ENCODE data around the gene HUS1B.
"Not testable (repeated sequence)": the region's sequence is repeated elsewhere in the genome, so short reads cannot be mapped to it uniquely, and the experiment has no call there.

Gene HUS1B

DNA sequence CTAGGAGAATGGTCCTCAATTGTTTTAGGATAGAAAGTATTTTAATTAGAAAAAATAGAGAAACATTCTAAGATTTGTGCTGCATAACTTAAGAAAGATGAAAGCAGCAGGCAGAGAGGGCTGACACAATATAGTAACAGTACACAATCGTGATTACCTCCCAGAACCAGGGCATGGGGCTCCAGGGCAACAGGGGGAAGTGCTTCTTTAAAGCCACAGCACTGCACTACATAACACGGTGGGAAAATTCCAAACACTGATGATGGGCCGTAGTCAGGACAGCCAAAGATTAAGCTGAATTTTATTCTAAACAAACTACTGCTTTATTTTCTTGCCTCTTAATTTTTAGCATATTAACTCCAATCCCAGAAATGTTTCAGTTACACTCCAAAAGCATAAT is 21.6 kb upstream of the HUS1B start:
- DNase-seq, result no peak

DNA sequence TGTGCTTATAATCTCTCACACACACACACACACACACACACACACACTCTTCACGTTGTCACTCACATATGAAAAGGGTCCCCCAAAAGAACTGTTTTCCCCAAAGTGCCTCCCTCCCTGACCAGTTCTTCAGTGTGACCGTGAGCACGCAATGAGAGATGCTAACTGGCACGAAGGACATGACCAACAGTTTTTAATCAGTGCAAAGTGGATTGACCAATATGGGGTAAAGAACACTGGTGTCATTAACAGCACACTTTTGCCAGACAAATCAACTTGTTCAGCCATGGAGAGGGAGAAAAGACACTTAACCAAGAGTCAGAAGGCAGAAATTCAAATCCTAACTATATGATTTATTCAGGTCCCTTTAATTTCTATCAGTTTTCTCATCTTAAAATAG is 21.0 kb upstream of the HUS1B start:
- DNase-seq, result no peak

DNA sequence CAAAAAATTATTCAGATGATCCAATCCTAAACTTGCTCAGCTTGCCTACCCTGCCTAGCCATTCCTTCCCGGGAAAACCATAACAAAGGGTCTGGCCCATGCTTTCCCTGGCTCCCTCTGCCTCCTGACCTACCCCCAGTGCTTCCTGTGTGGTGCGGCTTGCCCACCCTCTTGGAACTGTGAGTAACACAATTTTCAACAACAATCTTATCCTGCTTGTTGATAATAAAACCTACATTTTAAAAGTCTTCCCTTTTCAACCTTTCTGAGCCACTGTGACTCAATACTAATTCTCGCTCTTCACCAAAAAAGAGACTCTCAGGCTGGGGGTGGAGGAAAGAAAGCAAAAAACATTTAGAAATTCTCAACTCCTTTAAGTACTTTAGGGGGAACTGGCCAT is 18.1 kb upstream of the HUS1B start:
- no peak for DNase-seq

DNA sequence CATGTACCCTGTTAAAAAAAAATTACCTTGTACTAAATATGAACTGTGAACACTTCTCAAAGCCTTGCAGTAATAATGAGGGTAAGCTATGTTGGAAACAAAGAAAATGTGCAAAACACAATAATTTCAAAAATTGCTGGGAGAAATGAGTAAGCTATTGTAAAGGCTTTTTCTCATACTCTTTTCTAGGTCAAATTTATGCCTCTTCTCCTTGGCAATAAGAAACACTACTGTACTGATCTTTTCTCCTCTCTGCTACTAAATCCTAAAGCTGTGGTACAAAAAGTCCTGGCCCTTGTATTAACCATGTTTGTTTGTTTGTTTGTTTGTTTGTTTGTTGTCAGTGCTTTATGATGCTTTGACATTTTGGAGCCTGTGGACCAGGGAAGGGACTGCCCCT is 17.5 kb upstream of the HUS1B start:
- no peak for DNase-seq

DNA sequence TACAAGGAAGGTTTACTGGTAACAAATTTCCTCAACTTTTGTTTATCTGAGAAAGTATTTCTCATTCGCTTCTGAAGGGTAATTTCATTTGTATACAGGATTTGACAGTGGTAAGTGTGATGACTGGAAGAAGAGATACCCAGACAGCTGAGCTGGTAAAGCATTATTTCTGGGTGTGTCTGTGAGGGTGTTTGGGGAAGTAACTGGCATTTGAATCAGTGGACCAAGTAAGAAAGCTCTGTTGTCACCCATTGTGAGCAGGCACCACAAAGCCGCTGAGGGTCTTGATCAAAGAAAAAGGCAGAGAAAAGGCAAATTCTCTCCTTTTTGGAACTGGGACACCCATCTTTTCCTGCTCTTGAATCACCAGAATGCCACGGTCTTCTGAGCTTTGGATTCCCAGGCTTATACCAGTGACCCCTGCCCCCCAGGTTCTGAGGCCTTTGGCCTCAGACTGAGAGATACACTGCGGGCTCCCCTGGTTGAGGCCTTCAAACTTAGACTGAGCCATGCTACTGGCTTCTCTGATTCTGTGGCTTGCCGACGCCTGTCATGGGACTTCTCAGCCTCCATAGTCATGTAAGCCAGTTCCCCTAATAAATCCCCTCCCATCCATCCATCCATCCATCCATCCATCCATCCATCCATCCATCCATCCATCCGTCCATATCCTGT is 10.5 kb upstream of the HUS1B start:
- no peak for DNase-seq

DNA sequence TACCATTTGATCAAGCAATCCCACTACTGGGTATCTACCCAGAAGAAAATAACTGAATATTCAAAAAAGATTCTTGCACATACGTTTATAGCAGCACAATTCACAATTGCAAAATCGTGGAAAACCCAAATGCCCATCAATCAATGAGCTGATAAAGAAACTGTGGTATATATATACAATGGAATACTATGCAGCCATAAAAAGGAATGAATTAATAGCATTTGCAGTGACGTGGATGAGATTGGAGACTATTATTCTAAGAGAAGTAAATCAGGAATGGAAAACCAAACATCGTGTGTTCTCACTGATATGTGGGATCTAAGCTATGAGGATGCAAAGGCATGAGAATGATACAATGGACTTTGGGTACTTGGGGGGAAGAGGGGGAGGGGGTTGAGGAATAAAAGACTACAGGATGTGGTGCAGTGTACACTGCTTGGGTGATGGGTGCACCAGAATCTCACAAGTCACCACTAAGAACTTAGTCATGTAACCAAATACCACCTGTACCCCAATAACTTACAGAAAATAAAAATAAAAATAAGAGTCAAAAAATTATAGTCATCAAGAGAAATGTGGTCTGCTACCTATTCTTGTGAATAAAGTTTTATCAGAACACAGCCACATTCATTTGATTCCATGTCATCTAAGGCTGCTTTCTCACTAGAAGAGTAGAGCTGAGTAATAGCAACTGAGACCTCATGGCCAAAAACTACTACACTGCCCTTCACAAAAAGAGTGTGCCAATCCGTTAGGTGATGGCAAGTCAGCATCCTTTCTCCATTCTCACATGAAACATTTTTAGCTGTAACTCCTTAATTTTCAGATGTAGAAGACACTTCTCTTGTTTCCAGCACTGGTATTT is 8.7 kb upstream of the HUS1B start:
- no peak for DNase-seq

DNA sequence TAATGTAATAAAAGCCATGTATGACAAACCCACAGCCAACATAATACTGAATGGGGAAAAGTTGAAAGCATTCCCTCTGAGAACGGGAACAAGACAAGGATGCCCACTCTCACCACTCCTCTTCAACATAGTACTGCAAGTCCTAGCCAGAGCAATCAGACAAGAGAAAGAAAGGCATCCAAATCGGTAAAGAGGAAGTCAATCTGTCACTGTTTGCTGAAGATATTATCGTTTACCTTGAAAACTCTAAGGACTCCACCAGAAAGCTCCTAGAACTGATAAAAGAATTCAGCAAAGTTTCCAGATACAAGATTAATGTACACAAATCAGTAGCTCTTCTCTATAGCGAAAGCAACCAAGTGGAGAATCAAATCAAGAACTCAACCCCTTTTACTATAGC is 6.9 kb upstream of the HUS1B start:
- DNase-seq, result not testable (repeated sequence)

DNA sequence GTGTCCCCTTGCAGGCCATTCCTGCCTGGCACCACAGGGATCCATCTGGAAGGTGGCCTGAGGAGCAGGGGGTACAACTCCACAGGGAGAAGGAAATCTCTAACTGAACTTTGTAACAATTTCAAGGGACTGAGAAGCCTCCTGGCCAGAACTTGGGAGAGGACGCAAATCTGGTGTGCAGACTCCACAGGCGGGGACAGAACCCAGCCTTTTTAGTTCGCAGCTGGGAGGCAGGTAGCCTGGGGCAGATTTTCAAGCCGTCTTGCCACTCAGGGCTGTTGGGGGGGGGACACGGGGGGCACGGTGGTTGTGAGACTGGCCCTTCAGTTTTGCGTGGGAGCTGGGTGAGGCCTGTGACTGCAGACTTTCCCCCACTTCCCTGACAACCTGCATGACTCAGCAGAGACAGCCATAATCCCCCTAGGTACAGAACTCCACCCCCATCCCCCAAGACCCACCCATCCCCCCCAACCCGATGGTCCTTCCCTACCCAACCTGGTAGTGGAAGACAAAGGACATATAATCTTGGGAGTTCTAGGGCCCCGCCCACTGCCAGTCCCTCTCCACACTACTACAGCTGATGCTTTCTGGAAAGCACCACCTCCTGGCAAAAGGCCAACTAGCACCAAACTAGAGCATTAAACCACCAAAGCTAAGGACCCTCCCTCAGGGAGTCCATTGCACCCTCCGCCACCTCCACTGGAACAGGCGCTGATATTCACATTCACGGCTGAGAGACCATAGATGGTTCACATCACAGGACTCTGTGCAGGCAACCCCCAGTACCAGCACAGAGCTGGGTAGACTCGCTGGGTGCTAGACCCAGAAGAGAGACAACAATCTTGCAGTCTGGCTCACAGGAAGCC is 3.0 kb upstream of the HUS1B start:
- no peak for DNase-seq

DNA sequence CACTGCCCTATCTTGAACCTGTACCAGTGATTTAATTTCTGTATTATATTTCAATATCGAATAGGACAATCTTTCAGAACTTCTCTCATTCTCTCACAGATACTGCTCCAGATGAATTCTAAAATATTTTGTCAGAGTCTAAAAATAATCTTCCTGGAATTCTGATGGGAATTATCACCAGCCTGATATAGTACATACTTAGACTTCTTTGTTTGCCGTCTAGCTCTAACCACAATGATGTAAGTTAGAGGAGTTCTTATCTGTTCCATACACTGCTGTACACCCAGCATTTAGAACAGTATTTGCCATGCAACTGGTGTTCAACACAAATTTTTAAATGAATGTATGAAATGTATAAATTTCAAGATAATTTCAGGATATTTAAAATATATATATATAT is 1.3 kb upstream of the HUS1B start:
- DNase-seq, result no peak

DNA sequence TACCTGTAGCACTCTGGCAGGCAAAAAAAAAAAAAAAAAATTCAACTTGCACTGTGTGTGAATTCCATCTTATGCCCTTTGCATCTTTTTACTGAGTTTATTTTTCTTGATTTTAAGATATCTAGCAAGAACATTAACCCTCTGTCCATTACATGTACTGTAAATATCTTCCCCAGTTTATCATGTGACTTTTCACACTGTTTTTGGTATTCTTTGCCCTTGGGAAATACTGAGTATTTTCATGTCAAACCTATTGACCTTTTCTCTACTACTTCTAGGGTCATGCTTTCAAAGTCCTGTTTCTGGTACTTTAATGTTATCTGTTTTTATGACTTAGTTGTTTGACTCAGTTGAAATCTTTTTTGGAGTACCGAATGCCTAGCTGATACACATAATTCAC is 843 bp upstream of the HUS1B start:
- no peak for DNase-seq

DNA sequence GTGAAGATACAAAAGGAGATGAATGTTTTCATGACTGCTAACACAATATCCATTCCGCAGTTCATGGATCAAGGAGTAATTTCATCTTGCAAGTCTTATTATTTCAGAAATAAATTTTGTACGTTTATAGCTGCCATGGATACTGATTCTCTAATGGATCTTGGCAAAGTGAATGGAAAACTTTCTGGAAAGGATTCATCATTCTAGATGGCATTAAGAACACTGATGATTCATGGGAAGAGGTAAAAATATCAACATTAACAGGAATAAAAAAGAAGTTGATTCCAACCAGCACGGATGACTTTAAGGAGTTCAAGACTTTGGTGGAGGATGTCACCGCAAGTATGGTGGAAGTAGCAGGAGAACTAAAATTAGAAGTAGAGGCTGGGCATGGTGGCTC is 2.8 kb downstream of the HUS1B start:
- DNase-seq, result no peak

DNA sequence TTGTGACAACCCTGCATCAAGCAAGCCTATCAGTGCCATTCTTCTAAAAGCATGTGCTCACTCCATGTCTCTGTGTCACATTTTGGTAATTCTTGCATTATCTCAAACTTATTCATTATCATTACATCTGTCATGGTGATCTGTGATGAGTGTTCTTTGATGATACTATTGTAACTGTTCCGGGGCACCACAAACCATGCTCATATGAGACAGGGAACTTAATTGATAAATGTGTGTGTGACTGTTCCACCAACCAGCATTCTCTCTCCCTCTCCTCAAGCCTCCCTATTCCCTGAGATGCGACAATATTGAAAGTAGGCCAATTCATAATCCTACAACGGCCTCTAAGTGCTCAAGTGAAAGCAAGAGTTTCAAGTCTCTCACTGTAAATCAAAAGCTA is 4.0 kb downstream of the HUS1B start:
- no peak for DNase-seq

DNA sequence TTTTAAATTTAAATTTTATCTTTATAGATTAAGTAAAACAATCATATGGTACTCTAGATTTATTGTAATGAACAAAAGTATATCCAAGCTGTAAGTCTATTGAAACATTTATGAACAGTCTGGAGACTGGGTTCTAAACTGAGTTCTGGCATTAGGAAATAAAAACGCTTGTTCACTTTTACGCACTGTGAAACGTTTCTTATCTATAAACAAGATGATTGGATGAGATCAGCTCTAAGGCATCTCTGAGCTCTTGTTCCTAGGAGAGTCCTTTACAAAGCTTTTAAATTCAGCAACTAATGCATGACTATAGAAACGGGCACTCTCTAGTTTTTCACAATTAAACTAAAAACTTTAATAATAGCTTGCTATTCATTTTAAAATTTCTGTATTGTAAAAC is 6.8 kb downstream of the HUS1B start:
- no peak for DNase-seq

DNA sequence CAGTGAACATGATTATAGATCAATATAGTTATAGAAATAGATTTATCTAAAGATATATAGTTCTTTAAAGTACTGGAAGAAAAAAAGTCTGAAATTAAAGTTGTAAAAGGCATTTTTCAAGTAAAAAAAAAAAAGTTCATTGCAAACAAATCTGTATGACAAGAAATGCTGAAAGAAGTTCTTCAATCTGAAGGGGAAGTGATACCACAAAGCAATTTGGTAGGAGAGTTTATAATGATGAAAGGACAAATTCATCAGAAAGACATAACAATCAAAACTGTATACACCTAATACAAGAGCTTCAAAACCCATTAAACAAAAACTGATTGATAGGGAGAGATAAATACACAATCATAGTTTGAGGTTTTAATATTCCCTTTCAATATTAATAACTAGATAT is 14.1 kb downstream of the HUS1B start:
- DNase-seq, result no peak

DNA sequence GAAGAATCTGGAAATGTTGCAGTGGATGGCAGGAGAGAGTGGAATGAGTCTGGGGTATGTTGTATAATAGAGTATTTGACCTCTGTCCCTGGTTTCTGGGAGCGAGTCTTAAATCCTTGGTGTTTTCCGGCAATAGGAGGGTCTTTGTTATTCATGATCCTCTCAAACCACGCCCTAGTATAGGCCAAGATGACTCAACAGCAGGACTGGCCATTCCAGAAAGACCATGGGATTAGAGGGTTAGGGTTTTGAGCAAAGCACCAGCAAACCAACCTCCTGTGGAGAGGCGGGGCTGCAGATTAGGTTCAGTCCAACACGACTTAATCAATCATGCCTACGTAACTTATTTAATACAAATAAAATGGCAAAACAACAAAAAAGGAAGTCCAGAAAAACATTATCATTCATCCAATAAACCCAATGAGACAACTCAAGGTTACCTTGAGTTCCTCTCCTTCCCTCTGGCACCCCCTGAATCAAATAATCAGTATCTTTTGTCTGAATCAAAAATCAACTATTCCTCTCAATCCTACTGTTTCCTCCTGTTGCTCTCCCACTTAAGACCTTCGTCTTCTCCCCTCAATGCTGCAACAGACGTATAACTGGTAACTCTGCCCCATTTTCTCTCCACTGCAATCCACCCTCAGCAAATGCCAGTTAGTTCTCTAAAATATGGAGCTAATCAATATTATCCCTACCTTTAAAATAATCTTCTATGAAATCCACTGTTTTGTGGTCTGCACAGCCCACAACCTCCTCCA is 15.5 kb downstream of the HUS1B start:
- DNase-seq, result no peak

DNA sequence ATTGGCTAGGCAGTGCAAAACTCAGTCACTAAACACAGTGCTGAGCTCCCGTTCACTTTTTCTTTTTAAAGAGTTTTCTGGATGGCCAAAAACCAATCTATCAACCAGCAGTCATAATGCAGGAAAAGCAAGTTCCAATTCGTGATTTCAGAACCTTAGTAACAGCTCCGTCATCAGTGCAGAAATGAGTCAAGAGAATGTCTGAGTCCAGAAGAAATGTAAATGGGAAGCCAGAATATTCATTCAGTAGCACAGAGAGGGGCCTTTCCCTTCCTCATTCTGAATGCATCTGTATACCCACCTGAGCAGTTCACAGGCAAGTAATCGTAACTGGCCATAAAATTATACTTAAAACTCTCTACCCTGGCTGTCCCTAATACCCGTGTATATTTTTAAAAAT is 20.4 kb downstream of the HUS1B start:
- DNase-seq, result no peak

DNA sequence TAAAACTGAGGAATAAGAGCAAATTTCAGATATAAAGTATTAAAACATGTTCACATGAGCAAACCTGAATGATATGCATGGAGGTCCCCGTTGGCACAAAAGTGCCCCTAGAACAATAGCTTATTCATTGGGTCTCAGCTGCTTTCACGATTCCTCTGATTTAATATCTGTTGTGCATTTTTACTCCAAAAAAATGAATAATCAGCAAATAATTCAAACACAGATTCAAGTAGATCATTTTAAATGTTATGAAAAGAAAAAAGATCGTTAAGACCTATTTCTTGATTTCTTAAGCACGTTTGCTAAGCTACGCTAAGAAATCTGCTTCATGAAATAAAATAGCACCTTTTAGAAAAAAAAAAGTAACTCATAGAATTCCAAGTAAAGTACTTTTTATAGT is 21.7 kb downstream of the HUS1B start:
- no peak for DNase-seq

DNA sequence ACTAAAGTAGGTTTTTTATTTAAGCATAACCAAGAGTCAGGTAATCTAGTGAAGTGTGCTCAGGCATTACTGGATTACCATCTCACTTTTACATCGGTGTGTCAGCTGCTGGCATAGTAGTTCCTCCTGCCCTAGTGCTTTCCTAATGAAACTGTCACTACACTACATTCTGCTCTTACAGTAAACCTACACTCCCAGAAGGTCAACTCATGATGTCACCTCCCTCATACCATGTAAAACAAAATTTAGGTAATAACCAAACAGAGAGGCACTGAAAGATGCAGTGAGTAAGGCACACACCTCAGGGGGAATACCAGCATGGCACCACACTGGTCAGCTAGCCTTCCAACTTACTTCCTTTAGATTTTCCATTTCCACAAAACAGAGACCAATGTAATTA is 23.3 kb downstream of the HUS1B start:
- DNase-seq, result no peak

DNA sequence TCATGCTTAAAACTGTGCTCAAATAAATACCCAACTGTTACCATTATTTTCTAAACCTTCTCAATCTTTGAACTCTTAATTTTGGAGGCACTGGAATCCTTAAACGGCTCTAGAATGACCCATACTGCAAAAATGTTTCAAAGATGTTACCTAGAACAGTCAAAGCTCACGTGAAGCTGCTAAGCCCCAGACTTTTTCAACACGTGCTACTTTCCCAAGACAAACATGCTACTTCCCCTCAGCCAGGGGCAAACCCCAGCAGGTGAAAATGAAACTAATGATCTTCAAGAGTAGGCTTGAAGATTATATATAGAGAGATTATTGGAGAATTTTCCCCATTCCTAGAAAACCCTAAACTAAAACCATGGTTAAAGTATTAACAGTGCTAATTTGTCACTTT is 28.1 kb downstream of the HUS1B start:
- no peak for DNase-seq

DNA sequence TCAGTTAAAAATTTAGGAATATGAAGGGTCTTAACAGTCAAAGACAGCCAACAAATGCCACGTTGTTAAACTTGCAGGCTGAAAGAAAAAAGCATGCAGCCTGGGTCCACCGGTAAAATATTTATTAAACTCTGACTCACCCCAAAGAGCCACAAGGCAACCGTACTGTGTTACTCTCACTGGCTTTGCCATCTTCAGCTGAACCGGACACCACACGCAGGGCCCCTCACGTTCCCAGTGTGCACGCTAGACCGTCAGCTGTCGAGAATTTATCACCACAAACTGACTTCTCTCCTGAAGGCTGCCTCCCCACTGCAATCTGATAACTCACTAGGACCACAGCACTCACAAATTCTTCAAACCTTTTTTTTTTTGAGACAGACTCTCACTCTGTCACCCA is 30.7 kb downstream of the HUS1B start:
- no peak for DNase-seq

DNA sequence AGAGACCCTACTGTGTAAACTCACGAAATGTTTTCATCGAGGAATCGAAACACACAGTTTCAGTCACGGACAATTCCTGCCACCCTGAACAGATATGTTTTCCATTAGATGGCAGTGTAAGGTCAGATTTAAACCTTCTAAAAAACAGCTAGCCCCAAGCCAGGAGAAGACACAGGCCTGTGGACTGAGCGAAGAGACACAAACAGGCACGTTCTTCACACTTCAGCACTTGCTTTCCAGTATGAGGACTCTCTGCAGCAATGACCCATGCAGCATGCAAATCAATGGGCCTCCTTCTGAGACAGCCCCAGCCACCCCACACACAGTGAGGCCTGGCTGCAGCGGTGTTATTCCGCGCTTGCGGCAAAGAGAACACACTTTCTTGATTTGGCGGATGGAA is 31.9 kb downstream of the HUS1B start:
- DNase-seq, result no peak

DNA sequence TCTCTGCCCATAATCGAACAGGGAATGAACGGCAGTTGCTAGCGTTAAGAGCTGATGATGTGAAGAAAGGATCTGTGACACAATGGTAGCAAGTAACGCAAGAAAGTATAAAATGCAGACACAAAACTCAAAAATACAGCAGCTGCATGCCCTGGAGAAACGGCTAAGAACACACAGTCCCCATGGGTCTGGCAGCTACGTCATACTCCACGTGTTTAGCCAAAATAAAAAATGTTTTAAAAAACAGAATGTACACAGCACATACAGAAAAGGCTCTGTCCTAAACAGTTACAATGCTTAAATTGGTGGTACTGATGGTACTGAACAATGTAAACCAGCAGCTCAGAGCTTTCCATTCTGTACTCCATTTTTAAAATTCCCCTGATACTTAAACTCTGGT is 34.4 kb downstream of the HUS1B start:
- no peak for DNase-seq

DNA sequence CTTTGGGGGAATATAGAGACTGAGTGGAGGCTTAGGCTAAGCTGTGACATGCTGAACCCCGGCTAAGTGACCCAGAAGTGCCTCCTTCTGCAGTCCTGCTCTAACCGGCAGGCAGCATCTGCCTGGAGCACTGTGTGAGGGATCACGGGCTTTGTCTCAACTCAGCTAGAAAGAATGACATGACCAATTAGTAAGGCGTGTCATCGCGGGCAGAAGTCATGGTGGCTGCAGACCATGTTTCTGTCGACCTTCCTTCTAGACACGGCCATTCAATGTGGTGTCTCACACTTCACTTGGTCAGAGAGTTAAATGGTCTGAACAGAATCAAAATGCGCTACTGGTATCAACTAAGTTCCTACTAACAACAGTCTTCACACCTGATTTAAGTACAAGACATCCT is 35.0 kb downstream of the HUS1B start:
- DNase-seq, result no peak

Data from NCI-H187 treated with DMSO at 0.1 percent for 48 hours (cell line).